Thoracic aorta (tissue), 2 donors: ENCODE results near the gene TINCR. TPM values are rescaled to one million over a fixed set of nuclear protein-coding genes. Genes with fewer than 3 reads are reported as not detected.

Experiments
- ATAC-seq: fragments of 150-250 bp; one replicate; pipeline ENCODE4 v1.8.0; 2017; ENCODE audit warnings: low read depth; ENCODE audit not compliant: insufficient number of reproducible peaks, low FRiP score
- DNase-seq: peaks from one replicate; pipeline ENCODE4 v3.0.0-alpha.2; 2020; ENCODE audit warnings: low spot score
- H3K27ac ChIP-seq, 2 donors: fragments of 200-600 bp; sonication (generic); 1 replicate in 1 of 2; 2 replicates in 1 of 2; pipeline ENCODE4 v1.5.1; 2016; ENCODE audit warnings: mild to moderate bottlenecking in 2 of 2, moderate library complexity in 2 of 2
- H3K27me3 ChIP-seq: fragments of 200-600 bp; sonication (generic); replicated peaks from 2 replicates; pipeline ENCODE4 v1.6.0; 2016; ENCODE audit warnings: mild to moderate bottlenecking; ENCODE audit not compliant: insufficient read depth
- H3K36me3 ChIP-seq: fragments of 200-600 bp; sonication (generic); one replicate; pipeline ENCODE4 v1.5.1; 2016
- H3K4me1 ChIP-seq, 2 donors: fragments of 200-600 bp; sonication (generic); 1 replicate in 1 of 2; 2 replicates in 1 of 2; pipeline versions ENCODE4 v1.5.1 to v1.6.0; 2016; ENCODE audit warnings: low read depth in 2 of 2, mild to moderate bottlenecking in 1 of 2; ENCODE audit not compliant: control insufficient read depth in 1 of 2
- H3K4me3 ChIP-seq: fragments of 200-600 bp; sonication (generic); 2 replicates; pipeline ENCODE4 v1.5.1; 2016; ENCODE audit warnings: mild to moderate bottlenecking
- H3K9me3 ChIP-seq: fragments of 200-600 bp; sonication (generic); 2 replicates; pipeline ENCODE4 v1.5.1; 2016
- total RNA-seq, 2 donors: library from RNA; depleted of rRNA; stranded (reverse); fragments of >200 nt; gene quantifications; one replicate each; pipeline versions ENCODE4 v1.1.0 to v1.2.3, GENCODE V29; 2016
- TF ChIP-seq, protein P1 (sequence below): fragments of 200-600 bp; sonication (generic); IDR thresholded peaks from one replicate; pipeline ENCODE4 v1.5.1; 2019; ENCODE audit warnings: antibody characterized with exemption

The TINCR gene
- total RNA-seq, 2 donors from 2014 or later, result 0.56 to 2.0 TPM

DNA sequence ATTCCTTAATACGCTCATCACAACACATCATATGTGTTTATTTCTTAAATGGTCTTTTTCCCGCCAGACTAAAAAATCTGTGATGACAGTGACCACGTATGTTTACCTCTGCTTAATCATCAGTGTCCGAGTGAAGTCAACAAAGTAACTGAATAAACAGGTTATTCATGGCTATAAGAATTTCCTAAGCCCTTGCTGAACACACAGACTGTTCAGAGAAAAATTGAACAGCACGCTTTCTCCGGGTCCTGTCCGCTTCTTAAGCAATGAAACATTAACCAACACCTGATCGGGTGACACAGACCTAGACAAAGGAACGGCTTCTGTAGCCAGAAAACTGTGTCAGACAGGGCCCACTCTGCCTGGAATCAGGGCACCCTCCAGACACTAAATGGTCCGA, 40.5 kb upstream of the TINCR start:
- H3K9me3 ChIP-seq, result no peaks in the 10 kb centered on the region
- peaks cover 62% of the 10 kb centered on the region for H3K36me3 ChIP-seq
- TF ChIP-seq, protein P1, sequence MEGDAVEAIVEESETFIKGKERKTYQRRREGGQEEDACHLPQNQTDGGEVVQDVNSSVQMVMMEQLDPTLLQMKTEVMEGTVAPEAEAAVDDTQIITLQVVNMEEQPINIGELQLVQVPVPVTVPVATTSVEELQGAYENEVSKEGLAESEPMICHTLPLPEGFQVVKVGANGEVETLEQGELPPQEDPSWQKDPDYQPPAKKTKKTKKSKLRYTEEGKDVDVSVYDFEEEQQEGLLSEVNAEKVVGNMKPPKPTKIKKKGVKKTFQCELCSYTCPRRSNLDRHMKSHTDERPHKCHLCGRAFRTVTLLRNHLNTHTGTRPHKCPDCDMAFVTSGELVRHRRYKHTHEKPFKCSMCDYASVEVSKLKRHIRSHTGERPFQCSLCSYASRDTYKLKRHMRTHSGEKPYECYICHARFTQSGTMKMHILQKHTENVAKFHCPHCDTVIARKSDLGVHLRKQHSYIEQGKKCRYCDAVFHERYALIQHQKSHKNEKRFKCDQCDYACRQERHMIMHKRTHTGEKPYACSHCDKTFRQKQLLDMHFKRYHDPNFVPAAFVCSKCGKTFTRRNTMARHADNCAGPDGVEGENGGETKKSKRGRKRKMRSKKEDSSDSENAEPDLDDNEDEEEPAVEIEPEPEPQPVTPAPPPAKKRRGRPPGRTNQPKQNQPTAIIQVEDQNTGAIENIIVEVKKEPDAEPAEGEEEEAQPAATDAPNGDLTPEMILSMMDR, result no peak
- H3K27ac ChIP-seq, result no peak overlapping the region
- no peak for DNase-seq
- ATAC-seq, result no peak
- H3K4me3 ChIP-seq, result no peak overlapping the region
- no peaks in the 10 kb centered on the region for H3K27me3 ChIP-seq
- no peaks in the 10 kb centered on the region for H3K4me1 ChIP-seq

DNA sequence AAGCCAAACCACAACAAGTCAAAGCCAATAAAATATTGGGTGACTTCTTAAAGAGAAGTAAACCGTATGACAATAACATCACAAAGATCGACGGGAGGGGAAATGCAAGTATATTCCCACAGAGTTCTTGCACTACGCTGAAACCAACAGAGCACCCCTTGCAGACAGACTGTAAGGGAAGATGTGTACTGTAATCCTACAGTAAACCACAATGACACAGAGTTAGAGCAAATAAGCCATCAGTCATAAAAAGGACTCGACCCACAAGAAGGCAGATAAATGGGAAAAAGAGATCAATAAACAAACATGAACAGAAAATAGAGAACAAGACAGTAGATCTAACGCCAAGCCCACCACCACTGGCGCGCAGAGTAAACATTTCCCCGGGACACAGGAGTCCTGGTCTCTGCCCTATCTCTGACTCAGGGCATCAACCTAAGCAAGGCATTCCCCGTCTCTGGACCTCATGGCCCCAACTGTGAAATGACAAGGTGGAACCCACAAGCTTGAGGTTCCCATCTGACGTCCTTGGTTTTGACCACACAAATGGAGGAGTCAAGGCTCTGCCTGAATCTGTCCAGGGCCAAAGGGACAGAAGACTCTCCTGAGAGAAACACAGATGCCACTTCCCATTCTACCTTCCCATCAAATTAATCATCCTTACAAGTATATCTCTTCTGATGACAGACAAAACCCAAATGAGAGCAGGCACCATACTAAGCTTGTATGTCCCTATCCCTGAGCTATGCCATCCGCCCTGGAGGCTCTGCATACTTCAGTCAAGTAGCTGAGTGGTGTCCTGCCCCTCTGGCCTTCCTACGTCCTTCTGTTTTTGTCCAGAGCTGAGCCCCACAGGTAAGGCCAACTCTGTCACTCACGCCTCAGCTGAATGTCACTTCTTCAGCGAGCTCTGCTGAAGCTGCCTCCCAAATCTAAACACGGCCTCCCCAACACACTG, 39.8 kb upstream of the TINCR start:
- TF ChIP-seq, protein P1, result no peak
- no peak overlapping the region for H3K4me3 ChIP-seq
- ATAC-seq, result no peak

DNA sequence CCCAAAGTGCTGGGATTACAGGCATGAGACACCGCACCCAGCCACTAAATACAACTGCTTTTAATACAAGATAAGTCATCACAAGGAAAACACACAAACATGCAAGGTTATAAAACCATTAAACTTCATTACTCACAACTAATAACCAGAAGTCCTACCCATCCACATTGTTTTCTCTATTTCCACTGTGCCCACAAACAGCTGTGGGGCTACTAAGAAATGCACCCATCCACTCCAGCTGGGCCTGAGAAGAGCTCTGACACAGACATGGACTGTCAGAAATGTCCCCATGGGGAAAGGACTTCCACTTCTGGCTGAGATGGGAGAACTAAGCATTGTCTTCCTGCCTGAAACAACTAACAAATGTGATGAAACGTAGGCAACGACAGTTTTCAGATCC, 37.6 kb upstream of the TINCR start:
- Histone ChIP-seq H3K27me3 (no peaks in the 10 kb centered on the region), H3K27ac (no peak overlapping the region), H3K4me1 (no peaks in the 10 kb centered on the region), H3K36me3 (peaks cover 51% of the 10 kb centered on the region), H3K9me3 (no peaks in the 10 kb centered on the region), H3K4me3 (no peak overlapping the region)
- TF ChIP-seq, protein P1, result no peak
- DNase-seq (no peak), ATAC-seq (no peak)

More for the DNA sequence above, 39.8 kb upstream of the TINCR start:
- Histone ChIP-seq H3K9me3 (no peaks in the 10 kb centered on the region), H3K4me1 (no peaks in the 10 kb centered on the region), H3K27me3 (no peaks in the 10 kb centered on the region), H3K27ac (no peak overlapping the region), H3K36me3 (peaks cover 60% of the 10 kb centered on the region)
- no peak for DNase-seq

DNA sequence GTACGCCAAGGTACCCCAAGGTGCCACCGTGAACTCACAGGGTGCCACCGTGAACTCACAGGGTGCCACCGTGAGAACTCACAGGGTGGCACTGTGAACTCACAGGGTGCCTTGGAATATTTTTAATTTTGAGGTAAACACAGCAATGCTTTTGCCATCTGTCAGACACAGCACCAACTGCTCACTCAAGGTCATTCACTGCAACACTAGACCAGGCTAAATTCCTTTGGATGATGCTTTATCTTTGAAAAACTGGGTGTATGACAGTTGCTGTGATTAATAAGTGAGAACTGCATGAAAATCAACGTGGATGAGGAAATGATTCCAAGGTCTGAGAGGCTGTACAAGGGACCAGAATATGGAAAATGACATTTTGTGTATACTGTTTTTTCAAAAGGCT, 35.9 kb upstream of the TINCR start:
- ATAC-seq (no peak), DNase-seq (no peak)
- Histone ChIP-seq H3K27me3 (no peaks in the 10 kb centered on the region), H3K36me3 (peaks cover 56% of the 10 kb centered on the region), H3K9me3 (no peaks in the 10 kb centered on the region), H3K27ac (no peak overlapping the region), H3K4me1 (no peaks in the 10 kb centered on the region), H3K4me3 (no peak overlapping the region)
- TF ChIP-seq, protein P1, result no peak

- no peak overlapping the region for H3K27ac ChIP-seq
- H3K4me3 ChIP-seq, result no peak overlapping the region
- no peaks in the 10 kb centered on the region for H3K4me1 ChIP-seq
- peaks cover 65% of the 10 kb centered on the region for H3K36me3 ChIP-seq
- DNase-seq (no peak), ATAC-seq (no peak)
- no peaks in the 10 kb centered on the region for H3K27me3 ChIP-seq
- TF ChIP-seq, protein P1, result no peak
- no peaks in the 10 kb centered on the region for H3K9me3 ChIP-seq
Measured at GRCh38 chr19:5600797-5601196, 33.0 kb upstream of the TINCR start.
